Measurements from ENCODE around the gene CACNB2. TPM values are rescaled to one million over a fixed set of nuclear protein-coding genes. Genes with fewer than 3 reads are reported as not detected.

Gene CACNB2
- total and polyA plus RNA-seq, 2 of the 13 experiments (the other 11 are each of a cell fraction or from before 2014, with no cell fraction given), result not detected

DNA sequence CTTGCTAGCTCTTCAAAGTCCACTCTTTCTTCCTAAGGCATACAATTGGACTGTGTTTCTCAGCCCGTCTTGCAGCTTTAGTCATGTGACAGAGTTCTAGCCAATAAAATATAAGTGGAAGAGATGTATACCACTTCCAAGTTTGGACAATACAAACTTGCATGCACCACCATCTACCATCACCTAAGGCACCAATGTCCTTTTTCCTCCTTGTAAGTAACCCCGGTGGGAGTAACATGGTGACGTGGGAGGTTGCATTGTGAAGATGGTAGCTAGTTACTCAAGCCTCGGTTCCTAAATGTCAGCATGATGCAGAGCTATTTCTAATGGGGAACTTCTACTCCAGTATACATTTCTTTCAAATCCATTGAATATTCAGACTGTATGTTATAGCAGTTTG lies 5.3 kb upstream of the CACNB2 start:
- FAIRE-seq (no peak), ATAC-seq (no peak), DNase-seq (ENCODE audit: low spot score) (no peak)
- H2AFZ ChIP-seq (ENCODE audit: low read length), result no peak overlapping the region
- no peaks in the 10 kb centered on the region for H3K9me3 ChIP-seq (ENCODE audit: low read length)
- H3K4me2 ChIP-seq (ENCODE audit: low read depth, low read length), result no peak overlapping the region
- 9% methylated on average over 4 of the region's 4 CpGs for WGBS (ENCODE audit: low lambda C conversion rate)
- in situ Hi-C loops (cut with HindIII; ENCODE audit: extremely low pct_ligation_motif_present, low pct_unique_long_range_greater_than_20kb) (no loop called here), intact Hi-C loops (cut with micrococcal nuclease; ENCODE audit: unreplicated experiment) (no loop called here)
- no peaks in the 10 kb centered on the region for H3K79me2 ChIP-seq (ENCODE audit: insufficient read depth, low read length)
- H3K27ac ChIP-seq (ENCODE audit: extremely low read length, insufficient read depth, low read length), result no peak overlapping the region
- no TSS peak for BruUV-seq (replicated peaks)
- H3K4me1 ChIP-seq (ENCODE audit: insufficient read depth, low read length), result no peaks in the 10 kb centered on the region
- no peak for TF ChIP-seq ZNF777 (CRISPR knock-in tag; IDR thresholded peaks at IDR 0.05)
- no peak for TF ChIP-seq PLRG1 (conservative IDR thresholded peaks at IDR 0.05)
- TF ChIP-seq, protein P1, sequence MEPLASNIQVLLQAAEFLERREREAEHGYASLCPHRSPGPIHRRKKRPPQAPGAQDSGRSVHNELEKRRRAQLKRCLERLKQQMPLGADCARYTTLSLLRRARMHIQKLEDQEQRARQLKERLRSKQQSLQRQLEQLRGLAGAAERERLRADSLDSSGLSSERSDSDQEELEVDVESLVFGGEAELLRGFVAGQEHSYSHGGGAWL (CRISPR knock-in tag; IDR thresholded peaks at IDR 0.05), result no peak
- TF ChIP-seq, protein P2, sequence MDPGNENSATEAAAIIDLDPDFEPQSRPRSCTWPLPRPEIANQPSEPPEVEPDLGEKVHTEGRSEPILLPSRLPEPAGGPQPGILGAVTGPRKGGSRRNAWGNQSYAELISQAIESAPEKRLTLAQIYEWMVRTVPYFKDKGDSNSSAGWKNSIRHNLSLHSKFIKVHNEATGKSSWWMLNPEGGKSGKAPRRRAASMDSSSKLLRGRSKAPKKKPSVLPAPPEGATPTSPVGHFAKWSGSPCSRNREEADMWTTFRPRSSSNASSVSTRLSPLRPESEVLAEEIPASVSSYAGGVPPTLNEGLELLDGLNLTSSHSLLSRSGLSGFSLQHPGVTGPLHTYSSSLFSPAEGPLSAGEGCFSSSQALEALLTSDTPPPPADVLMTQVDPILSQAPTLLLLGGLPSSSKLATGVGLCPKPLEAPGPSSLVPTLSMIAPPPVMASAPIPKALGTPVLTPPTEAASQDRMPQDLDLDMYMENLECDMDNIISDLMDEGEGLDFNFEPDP (CRISPR knock-in tag; conservative IDR thresholded peaks at IDR 0.05), result no peak
- no peak for TF ChIP-seq RNF2 (conservative IDR thresholded peaks at IDR 0.05; ENCODE audit: low read depth)
- TF ChIP-seq ETV6 (CRISPR knock-in tag; conservative IDR thresholded peaks at IDR 0.05), result no peak
- no peak for TF ChIP-seq GLI4 (CRISPR knock-in tag; IDR thresholded peaks at IDR 0.05; ENCODE audit: borderline replicate concordance)
- TF ChIP-seq ZNF501 (CRISPR knock-in tag; IDR thresholded peaks at IDR 0.05), result no peak
- no peak for TF ChIP-seq SRF (IDR thresholded peaks at IDR 0.05; ENCODE audit: low read depth, low read length)
- H3K9ac ChIP-seq (ENCODE audit: insufficient read depth, low read depth, low read length), result no peak overlapping the region
- H3K36me3 ChIP-seq (replicated peaks in 1 of 2; ENCODE audit: control insufficient read depth in 1 of 2, insufficient read depth in 2 of 2, low read length in 2 of 2), result no peaks in the 10 kb centered on the region
- no peaks in the 10 kb centered on the region for H4K20me1 ChIP-seq (ENCODE audit: insufficient read depth, low read length)
- H3K4me3 ChIP-seq (replicated peaks in 1 of 3; ENCODE audit: insufficient read depth in 1 of 3, low read depth in 2 of 3, low read length in 3 of 3), result no peak overlapping the region
- H3K27me3 ChIP-seq (ENCODE audit: control insufficient read depth in 1 of 2, insufficient read depth in 2 of 2, low read length in 2 of 2), result peaks cover 0 to 8% of the 10 kb centered on the region in 2 experiments; a peak in 1 of 5 replicates
- POLR2A ChIA-PET, result no interaction called here
- CTCF ChIA-PET (ENCODE audit: low intra/inter-chr PET ratio, low total read pairs), result no interaction called here
